ENCODE measurements around the gene EIF4E3.

GRCh38 chr3:71657831-71658530, 67.2 kb downstream of the EIF4E3 start:
- TF ChIP-seq POLR2A (IDR thresholded peaks at IDR 0.05) (no peak), CTCF (IDR thresholded peaks at IDR 0.05) (no peak)

Data from testis (tissue), 2 donors.